ENCODE data around the gene MED16. TPM values are rescaled to one million over a fixed set of nuclear protein-coding genes. Genes with fewer than 3 reads are reported as not detected.
A peak's percentile ranks its signal among the peaks of the same experiment; 100 is the strongest.

Gene MED16
- total and polyA plus RNA-seq, 2 of the 13 experiments (the other 11 are each of a cell fraction or from before 2014, with no cell fraction given): 13.3 to 14.8 TPM

- Histone ChIP-seq H3K79me2 (ENCODE audit: insufficient read depth, low read length) (no peaks in the 10 kb centered on the region), H3K9me3 (ENCODE audit: low read length) (no peaks in the 10 kb centered on the region), H3K4me1 (ENCODE audit: insufficient read depth, low read length) (peaks cover 9% of the 10 kb centered on the region), H3K9ac (ENCODE audit: insufficient read depth, low read depth, low read length) (no peak overlapping the region), H3K27me3 (ENCODE audit: control insufficient read depth in 1 of 2, insufficient read depth in 2 of 2, low read length in 2 of 2) (peaks cover 9 to 36% of the 10 kb centered on the region in 2 experiments), H3K4me2 (ENCODE audit: low read depth, low read length) (no peak overlapping the region), H2AFZ (ENCODE audit: low read length) (no peak overlapping the region), H4K20me1 (ENCODE audit: insufficient read depth, low read length) (no peaks in the 10 kb centered on the region), H3K4me3 (replicated peaks in 1 of 3; ENCODE audit: insufficient read depth in 1 of 3, low read depth in 2 of 3, low read length in 3 of 3) (no peak overlapping the region), H3K36me3 (replicated peaks in 1 of 2; ENCODE audit: control insufficient read depth in 1 of 2, insufficient read depth in 2 of 2, low read length in 2 of 2) (no peaks in the 10 kb centered on the region), H3K27ac (ENCODE audit: extremely low read length, insufficient read depth, low read length) (no peak overlapping the region)
- 37% methylated on average over 19 of the region's 19 CpGs for WGBS (ENCODE audit: low lambda C conversion rate)
- POLR2A ChIA-PET: no interaction called here
- intact Hi-C loops (cut with micrococcal nuclease; ENCODE audit: unreplicated experiment): no loop called here
- ATAC-seq: no peak
- in situ Hi-C loops (cut with HindIII; ENCODE audit: extremely low pct_ligation_motif_present, low pct_unique_long_range_greater_than_20kb): no loop called here
- CTCF ChIA-PET (ENCODE audit: low intra/inter-chr PET ratio, low total read pairs): no interaction called here
- DNase-seq (ENCODE audit: low spot score): no peak
- TF ChIP-seq ZNF770 (CRISPR knock-in tag; IDR thresholded peaks at IDR 0.05): peak; percentile 41; the same call in 1 of the 2 replicates
- no peak for TF ChIP-seq GATAD2A (CRISPR knock-in tag; IDR thresholded peaks at IDR 0.05)
- no peak for TF ChIP-seq ZNF816 (CRISPR knock-in tag; IDR thresholded peaks at IDR 0.05; ENCODE audit: borderline replicate concordance)
- TF ChIP-seq ZNF121 (CRISPR knock-in tag; IDR thresholded peaks at IDR 0.05): peak; percentile 80
- BruUV-seq (replicated peaks): no TSS peak
- FAIRE-seq: no peak
Observed at GRCh38 chr19:825897-826644, 66.9 kb downstream of the MED16 start.

- no peaks in the 10 kb centered on the region for H3K36me3 ChIP-seq (replicated peaks in 1 of 2; ENCODE audit: control insufficient read depth in 1 of 2, insufficient read depth in 2 of 2, low read length in 2 of 2)
- in situ Hi-C loops (cut with HindIII; ENCODE audit: extremely low pct_ligation_motif_present, low pct_unique_long_range_greater_than_20kb): no loop called here
- intact Hi-C loops (cut with micrococcal nuclease; ENCODE audit: unreplicated experiment): no loop called here
- no peak overlapping the region for H3K9ac ChIP-seq (ENCODE audit: insufficient read depth, low read depth, low read length)
- no peak overlapping the region for H3K4me2 ChIP-seq (ENCODE audit: low read depth, low read length)
- no TSS peak for BruUV-seq (replicated peaks)
- TF ChIP-seq GABPA (IDR thresholded peaks at IDR 0.05; ENCODE audit: low read depth, low read length): no peak
- peak; percentile 31; the same call in 1 of the 2 replicates for TF ChIP-seq GABPA (CRISPR knock-in tag; IDR thresholded peaks at IDR 0.05; ENCODE audit: low read depth)
- no peak for TF ChIP-seq ZC3H13 (CRISPR knock-in tag; IDR thresholded peaks at IDR 0.05)
- FAIRE-seq: no peak
- no peak for DNase-seq (ENCODE audit: low spot score)
- no peak overlapping the region for H2AFZ ChIP-seq (ENCODE audit: low read length)
- peaks cover 7 to 30% of the 10 kb centered on the region in 2 experiments for H3K27me3 ChIP-seq (ENCODE audit: control insufficient read depth in 1 of 2, insufficient read depth in 2 of 2, low read length in 2 of 2)
- peak overlapping the region in 1 of 3 experiments; percentile 25; a peak in 1 of 6 replicates for H3K4me3 ChIP-seq (replicated peaks in 1 of 3; ENCODE audit: insufficient read depth in 1 of 3, low read depth in 2 of 3, low read length in 3 of 3)
- peaks cover 8% of the 10 kb centered on the region for H3K4me1 ChIP-seq (ENCODE audit: insufficient read depth, low read length)
- CTCF ChIA-PET (ENCODE audit: low intra/inter-chr PET ratio, low total read pairs): no interaction called here
- no peaks in the 10 kb centered on the region for H4K20me1 ChIP-seq (ENCODE audit: insufficient read depth, low read length)
- 55% methylated on average over 9 of the region's 15 CpGs for WGBS (ENCODE audit: low lambda C conversion rate)
- H3K79me2 ChIP-seq (ENCODE audit: insufficient read depth, low read length): no peaks in the 10 kb centered on the region
- H3K27ac ChIP-seq (ENCODE audit: extremely low read length, insufficient read depth, low read length): no peak overlapping the region
- POLR2A ChIA-PET: no interaction called here
- no peak for ATAC-seq
- H3K9me3 ChIP-seq (ENCODE audit: low read length): no peaks in the 10 kb centered on the region
Observed at GRCh38 chr19:824885-825284, 68.1 kb downstream of the MED16 start.
